GM18907 (cell line): ENCODE measurements around the gene CEP68.
"Not testable (repeated sequence)": the region's sequence is repeated elsewhere in the genome, so short reads cannot be mapped to it uniquely, and the experiment has no call there.

ENCODE experiments used
- ATAC-seq: cut with Tn5 transposase; IDR thresholded peaks from one replicate; pipeline ENCODE4 v1.9.1; 2021; ENCODE audit warnings: mild to moderate bottlenecking, moderate library complexity; ENCODE audit not compliant: unreplicated experiment

CEP68 gene

GRCh38 chr2:65079017-65079416 lies 22.8 kb downstream of the CEP68 start:
- no peak for ATAC-seq

GRCh38 chr2:65081232-65081685 lies 25.0 kb downstream of the CEP68 start:
- ATAC-seq, result no peak

GRCh38 chr2:65085148-65085547 lies 28.9 kb downstream of the CEP68 start:
- ATAC-seq, result no peak

GRCh38 chr2:65092791-65093190 lies 36.6 kb downstream of the CEP68 start:
- ATAC-seq, result no peak

- no peak for ATAC-seq
These were observed 37.0 kb downstream of the CEP68 start for GRCh38 chr2:65093211-65093610.

GRCh38 chr2:65096948-65097347 lies 40.7 kb downstream of the CEP68 start:
- no peak for ATAC-seq

GRCh38 chr2:65097844-65098243 lies 41.6 kb downstream of the CEP68 start:
- no peak for ATAC-seq

GRCh38 chr2:65098741-65099140 lies 42.5 kb downstream of the CEP68 start:
- ATAC-seq, result no peak

- ATAC-seq, result no peak
These were observed 44.9 kb downstream of the CEP68 start for GRCh38 chr2:65101071-65101470.

- ATAC-seq, result no peak
These were observed 46.9 kb downstream of the CEP68 start for GRCh38 chr2:65103013-65103715.

- no peak for ATAC-seq
These were observed 51.3 kb downstream of the CEP68 start for GRCh38 chr2:65107530-65107929.

- no peak for ATAC-seq
These were observed 52.6 kb downstream of the CEP68 start for GRCh38 chr2:65108780-65109179.

- no peak for ATAC-seq
These were observed 56.4 kb downstream of the CEP68 start for GRCh38 chr2:65112633-65113032.

GRCh38 chr2:65113229-65113628 lies 57.0 kb downstream of the CEP68 start:
- no peak for ATAC-seq

- no peak for ATAC-seq
These were observed 57.6 kb downstream of the CEP68 start for GRCh38 chr2:65113816-65114215.

- ATAC-seq, result no peak
These were observed 58.7 kb downstream of the CEP68 start for GRCh38 chr2:65114921-65115320.

- no peak for ATAC-seq
These were observed 60.4 kb downstream of the CEP68 start for GRCh38 chr2:65116645-65117044.

- ATAC-seq, result no peak
These were observed 64.9 kb downstream of the CEP68 start for GRCh38 chr2:65120990-65121693.

GRCh38 chr2:65122313-65122712 lies 66.1 kb downstream of the CEP68 start:
- no peak for ATAC-seq

- not testable (repeated sequence) for ATAC-seq
These were observed 69.2 kb downstream of the CEP68 start for GRCh38 chr2:65125457-65125856.

GRCh38 chr2:65128297-65129190 lies 72.3 kb downstream of the CEP68 start:
- no peak for ATAC-seq
